ENCODE measurements around the gene PIK3CD. TPM values are rescaled to one million over a fixed set of nuclear protein-coding genes. Genes with fewer than 3 reads are reported as not detected.

Gene PIK3CD
- polyA plus RNA-seq, 1 donor from 2014 or later: 4.2 TPM

DNA sequence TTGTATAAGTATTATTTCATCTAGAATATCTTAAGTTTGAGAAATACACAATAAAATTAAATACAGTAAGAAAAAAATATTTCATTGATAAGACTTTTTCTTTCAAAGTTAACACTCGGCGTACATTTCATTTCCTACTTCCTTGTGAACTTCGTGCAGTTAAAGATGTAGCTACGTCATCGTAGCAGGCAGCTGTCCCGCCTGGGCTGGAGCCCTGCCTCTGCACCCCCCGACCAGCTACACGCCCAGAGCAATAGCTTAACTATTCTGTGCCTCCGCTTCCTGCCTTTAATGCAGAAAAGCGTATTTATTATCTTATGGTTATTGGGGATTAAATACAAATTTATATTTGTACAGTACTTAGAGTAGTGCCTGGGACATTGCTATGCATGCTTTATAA is 118.8 kb downstream of the PIK3CD start:
- H4K20me1 ChIP-seq (ENCODE audit: insufficient read depth): no peaks in the 10 kb centered on the region
- no peaks in the 10 kb centered on the region for H3K9me2 ChIP-seq (ENCODE audit: insufficient read depth, low read length)
- no peak overlapping the region for H3K4me3 ChIP-seq (ENCODE audit: low read length)
- H3K27me3 ChIP-seq (ENCODE audit: insufficient read depth, low read depth, low read length): no peaks in the 10 kb centered on the region
- no peak overlapping the region for H3K27ac ChIP-seq (ENCODE audit: low read length)
- no peaks in the 10 kb centered on the region for H3K36me3 ChIP-seq (ENCODE audit: insufficient read depth, low read length)
- TF ChIP-seq EZH2 (IDR thresholded peaks at IDR 0.05; ENCODE audit: borderline replicate concordance, insufficient read depth, low read length, poor library complexity, severe bottlenecking) (no peak), EP300 (conservative IDR thresholded peaks at IDR 0.05; ENCODE audit: poor library complexity, severe bottlenecking) (no peak), MXI1 (conservative IDR thresholded peaks at IDR 0.05; ENCODE audit: poor library complexity, severe bottlenecking) (no peak)
- TF ChIP-seq, protein P1, sequence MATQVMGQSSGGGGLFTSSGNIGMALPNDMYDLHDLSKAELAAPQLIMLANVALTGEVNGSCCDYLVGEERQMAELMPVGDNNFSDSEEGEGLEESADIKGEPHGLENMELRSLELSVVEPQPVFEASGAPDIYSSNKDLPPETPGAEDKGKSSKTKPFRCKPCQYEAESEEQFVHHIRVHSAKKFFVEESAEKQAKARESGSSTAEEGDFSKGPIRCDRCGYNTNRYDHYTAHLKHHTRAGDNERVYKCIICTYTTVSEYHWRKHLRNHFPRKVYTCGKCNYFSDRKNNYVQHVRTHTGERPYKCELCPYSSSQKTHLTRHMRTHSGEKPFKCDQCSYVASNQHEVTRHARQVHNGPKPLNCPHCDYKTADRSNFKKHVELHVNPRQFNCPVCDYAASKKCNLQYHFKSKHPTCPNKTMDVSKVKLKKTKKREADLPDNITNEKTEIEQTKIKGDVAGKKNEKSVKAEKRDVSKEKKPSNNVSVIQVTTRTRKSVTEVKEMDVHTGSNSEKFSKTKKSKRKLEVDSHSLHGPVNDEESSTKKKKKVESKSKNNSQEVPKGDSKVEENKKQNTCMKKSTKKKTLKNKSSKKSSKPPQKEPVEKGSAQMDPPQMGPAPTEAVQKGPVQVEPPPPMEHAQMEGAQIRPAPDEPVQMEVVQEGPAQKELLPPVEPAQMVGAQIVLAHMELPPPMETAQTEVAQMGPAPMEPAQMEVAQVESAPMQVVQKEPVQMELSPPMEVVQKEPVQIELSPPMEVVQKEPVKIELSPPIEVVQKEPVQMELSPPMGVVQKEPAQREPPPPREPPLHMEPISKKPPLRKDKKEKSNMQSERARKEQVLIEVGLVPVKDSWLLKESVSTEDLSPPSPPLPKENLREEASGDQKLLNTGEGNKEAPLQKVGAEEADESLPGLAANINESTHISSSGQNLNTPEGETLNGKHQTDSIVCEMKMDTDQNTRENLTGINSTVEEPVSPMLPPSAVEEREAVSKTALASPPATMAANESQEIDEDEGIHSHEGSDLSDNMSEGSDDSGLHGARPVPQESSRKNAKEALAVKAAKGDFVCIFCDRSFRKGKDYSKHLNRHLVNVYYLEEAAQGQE (IDR thresholded peaks at IDR 0.05; ENCODE audit: borderline replicate concordance): no peak
- peaks cover 4% of the 10 kb centered on the region for H3K79me2 ChIP-seq (replicated peaks; ENCODE audit: insufficient read depth, low read length)
- no peak overlapping the region for H3K4me2 ChIP-seq (ENCODE audit: low read length)
- H3F3A ChIP-seq (ENCODE audit: insufficient read depth, low read length, poor library complexity, severe bottlenecking): no peaks in the 10 kb centered on the region
- H3K9ac ChIP-seq (ENCODE audit: low read length): no peak overlapping the region
- H2AFZ ChIP-seq (ENCODE audit: low read depth, low read length): no peak overlapping the region
- no peaks in the 10 kb centered on the region for H3K9me3 ChIP-seq (ENCODE audit: low read length)

DNA sequence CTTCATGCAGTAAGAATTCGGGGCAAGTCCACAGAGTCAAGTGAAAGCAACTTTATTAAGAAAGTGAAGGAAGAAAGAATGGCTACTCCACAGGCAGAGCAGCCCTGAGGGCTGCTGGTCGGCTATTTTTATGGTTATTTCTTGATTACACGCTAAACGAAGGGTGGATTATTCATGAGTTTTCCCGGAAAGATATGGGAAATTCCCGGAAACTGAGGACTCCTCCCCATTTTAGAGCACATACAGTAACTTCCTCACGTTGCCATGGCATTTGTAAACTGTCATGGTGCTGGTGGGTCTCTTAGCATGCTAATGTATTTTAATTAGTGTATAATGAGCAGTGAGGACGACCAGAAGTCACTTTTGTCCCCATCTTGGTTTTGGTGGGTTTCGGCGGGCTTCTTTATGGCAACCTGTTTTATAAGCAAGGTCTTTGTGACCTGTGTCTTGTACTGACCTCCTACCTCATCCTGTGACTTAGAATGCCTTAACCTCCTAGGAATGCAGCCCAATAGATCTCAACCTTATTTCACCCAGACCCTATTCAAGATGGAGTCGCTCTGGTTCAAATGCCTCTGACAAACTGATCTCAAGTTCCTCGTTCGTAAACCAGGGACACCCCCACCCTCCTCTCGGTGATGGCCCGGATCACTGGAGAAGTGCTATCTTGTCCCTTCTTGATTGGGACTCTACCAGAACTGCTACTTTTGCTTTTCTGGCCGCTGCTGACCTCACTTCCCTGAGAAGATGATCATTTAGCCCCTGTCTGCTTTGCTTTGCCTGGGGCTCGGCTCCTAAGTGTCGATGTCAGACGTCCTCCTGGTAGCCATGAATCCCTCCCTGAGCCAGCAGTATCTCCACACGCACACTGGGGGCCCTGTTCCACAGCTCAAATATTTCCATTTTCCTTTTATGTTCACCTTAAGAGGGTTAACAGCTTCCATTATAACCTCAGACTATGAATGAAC is 123.5 kb downstream of the PIK3CD start:
- Histone ChIP-seq H3K9me3 (ENCODE audit: low read length) (no peaks in the 10 kb centered on the region), H3K27me3 (ENCODE audit: insufficient read depth, low read depth, low read length) (no peaks in the 10 kb centered on the region), H3K9me2 (ENCODE audit: insufficient read depth, low read length) (no peaks in the 10 kb centered on the region), H3K9ac (ENCODE audit: low read length) (no peak overlapping the region), H2AFZ (ENCODE audit: low read depth, low read length) (no peak overlapping the region), H3K36me3 (ENCODE audit: insufficient read depth, low read length) (no peaks in the 10 kb centered on the region), H4K20me1 (ENCODE audit: insufficient read depth) (no peaks in the 10 kb centered on the region), H3K79me2 (replicated peaks; ENCODE audit: insufficient read depth, low read length) (no peaks in the 10 kb centered on the region), H3K4me3 (ENCODE audit: low read length) (no peak overlapping the region), H3K27ac (ENCODE audit: low read length) (no peak overlapping the region), H3F3A (ENCODE audit: insufficient read depth, low read length, poor library complexity, severe bottlenecking) (no peaks in the 10 kb centered on the region), H3K4me2 (ENCODE audit: low read length) (no peak overlapping the region)
- TF ChIP-seq, protein P2, sequence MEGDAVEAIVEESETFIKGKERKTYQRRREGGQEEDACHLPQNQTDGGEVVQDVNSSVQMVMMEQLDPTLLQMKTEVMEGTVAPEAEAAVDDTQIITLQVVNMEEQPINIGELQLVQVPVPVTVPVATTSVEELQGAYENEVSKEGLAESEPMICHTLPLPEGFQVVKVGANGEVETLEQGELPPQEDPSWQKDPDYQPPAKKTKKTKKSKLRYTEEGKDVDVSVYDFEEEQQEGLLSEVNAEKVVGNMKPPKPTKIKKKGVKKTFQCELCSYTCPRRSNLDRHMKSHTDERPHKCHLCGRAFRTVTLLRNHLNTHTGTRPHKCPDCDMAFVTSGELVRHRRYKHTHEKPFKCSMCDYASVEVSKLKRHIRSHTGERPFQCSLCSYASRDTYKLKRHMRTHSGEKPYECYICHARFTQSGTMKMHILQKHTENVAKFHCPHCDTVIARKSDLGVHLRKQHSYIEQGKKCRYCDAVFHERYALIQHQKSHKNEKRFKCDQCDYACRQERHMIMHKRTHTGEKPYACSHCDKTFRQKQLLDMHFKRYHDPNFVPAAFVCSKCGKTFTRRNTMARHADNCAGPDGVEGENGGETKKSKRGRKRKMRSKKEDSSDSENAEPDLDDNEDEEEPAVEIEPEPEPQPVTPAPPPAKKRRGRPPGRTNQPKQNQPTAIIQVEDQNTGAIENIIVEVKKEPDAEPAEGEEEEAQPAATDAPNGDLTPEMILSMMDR (IDR thresholded peaks at IDR 0.05; ENCODE audit: poor library complexity, severe bottlenecking): no peak
- no peak for TF ChIP-seq MXI1 (conservative IDR thresholded peaks at IDR 0.05; ENCODE audit: poor library complexity, severe bottlenecking)
- TF ChIP-seq POLR2AphosphoS5 (IDR thresholded peaks at IDR 0.05): no peak
- TF ChIP-seq RAD21 (conservative IDR thresholded peaks at IDR 0.05): no peak
- no peak for TF ChIP-seq SMC3 (conservative IDR thresholded peaks at IDR 0.05; ENCODE audit: poor library complexity)
- no peak for TF ChIP-seq EZH2 (IDR thresholded peaks at IDR 0.05; ENCODE audit: borderline replicate concordance, insufficient read depth, low read length, poor library complexity, severe bottlenecking)
- TF ChIP-seq, protein P1 (IDR thresholded peaks at IDR 0.05; ENCODE audit: borderline replicate concordance): no peak
- no peak for TF ChIP-seq TAF1 (IDR thresholded peaks at IDR 0.05; ENCODE audit: low read depth)
- no peak for TF ChIP-seq EP300 (conservative IDR thresholded peaks at IDR 0.05; ENCODE audit: poor library complexity, severe bottlenecking)
